Activated gamma-delta T cell treated with anti-CD3 and anti-CD28 coated beads, Interleukin-2, amount 50 U/mL, for 16 hours (primary cell): ENCODE measurements around the gene FAM163B.

Experiments used
- DNase-seq: peaks from one replicate; pipeline ENCODE4 v3.0.0-alpha.2; 2020; ENCODE audit warnings: low read depth

Gene FAM163B

GRCh38 chr9:133581011-133581410, 28.2 kb downstream of the FAM163B start:
- DNase-seq, result no peak

DNA sequence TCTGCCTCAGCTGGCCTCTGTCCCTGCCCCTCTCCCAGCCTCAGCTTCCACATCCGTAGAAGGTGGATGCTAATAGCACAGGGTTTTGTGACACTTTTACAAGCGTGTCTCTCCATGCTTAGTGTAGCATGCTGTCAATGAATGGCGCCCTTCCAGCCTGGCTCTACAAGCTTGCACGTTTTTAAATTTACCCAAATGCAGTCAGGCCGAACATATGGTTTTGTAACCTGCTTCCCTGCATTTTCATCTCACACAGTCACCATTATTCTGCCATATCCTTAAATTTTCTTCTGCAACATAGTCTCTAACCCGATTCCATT, 28.8 kb downstream of the FAM163B start:
- DNase-seq, result no peak

DNA sequence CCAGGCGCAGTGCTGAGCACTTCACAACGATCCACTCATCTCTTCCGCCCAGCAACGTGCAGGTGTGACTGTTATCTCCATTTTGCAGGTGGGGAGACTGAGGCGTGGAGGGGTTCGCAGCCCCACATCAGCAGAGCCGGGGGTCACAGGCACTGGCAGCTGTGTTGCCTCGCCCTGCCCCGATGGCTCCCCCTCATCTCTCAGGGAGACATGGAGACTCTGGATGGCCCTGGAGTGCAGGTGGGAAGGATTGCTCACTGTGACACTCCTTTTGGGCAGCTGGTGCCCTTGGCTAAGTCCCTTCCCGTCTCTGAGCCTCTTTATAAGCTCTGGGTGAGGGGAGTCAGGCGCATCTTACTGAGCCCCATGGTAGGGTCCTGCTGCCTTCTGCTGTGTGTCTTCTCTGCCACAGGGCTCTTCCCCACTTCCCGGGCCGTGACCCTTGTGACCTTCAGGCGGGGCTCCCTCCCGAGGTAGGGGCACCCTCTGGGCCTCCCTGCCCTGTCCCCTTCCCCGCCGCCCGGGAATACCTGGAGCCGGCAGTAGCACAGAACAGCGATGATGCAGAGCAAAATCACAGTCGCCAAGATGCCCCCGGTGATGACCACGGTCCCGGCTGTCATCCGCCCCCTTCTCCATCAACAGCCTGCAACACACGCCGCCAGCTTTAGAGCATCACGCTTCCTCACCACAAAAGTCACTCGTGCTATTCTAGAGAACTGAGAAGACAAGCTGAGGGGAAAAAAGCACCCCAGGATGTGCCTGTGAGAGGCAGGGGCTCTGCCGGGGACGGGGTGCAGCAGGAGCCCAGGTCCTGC, 29.4 kb downstream of the FAM163B start:
- DNase-seq, result no peak

DNA sequence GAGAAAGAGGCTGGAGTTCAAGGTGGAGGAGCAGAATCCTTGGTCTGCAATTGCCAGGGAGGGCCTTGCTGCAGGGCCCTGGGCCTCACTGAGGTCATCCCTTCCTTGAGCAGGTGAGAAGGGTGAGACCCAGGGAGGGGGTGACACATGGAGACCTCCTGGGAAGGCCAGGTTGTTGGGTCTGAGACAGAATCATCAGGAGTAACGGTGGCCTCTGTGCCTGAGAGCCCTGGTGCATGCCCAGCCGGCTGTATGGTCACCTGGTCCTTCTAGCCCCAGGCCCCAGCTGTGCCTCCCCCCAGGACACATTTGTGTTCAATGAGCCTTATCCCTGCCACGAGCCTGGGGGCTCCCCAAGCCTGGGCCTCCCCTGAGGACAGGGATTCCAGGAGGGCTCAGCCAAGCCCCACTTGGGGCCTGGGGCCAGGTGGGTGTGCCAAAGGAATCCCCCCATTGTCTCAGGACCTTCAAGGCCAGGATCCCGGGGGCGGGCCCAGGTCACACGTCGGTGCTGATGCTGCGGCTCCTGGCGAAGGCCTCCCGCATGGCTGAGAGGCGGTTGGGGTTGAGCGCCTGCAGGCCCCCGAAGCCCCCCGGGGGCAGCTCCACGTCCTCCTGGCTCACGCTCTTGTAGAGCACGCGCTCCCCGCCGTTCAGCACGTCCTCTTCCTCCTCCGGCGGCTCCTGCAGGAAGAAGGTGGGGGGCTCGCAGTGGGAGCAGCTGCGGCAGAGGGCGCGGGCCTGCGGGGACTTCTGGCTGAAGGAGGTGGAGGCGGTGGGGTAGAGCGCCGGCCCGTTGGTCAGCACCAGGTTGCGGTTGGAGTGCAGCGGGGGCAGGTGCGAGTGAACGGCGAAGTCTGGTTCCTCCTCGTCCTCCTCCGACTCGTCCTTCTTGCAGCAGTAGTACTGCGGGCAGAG, 30.4 kb downstream of the FAM163B start:
- no peak for DNase-seq

GRCh38 chr9:133577737-133578112, 31.5 kb downstream of the FAM163B start:
- DNase-seq, result no peak

GRCh38 chr9:133576875-133577736, 32.1 kb downstream of the FAM163B start:
- no peak for DNase-seq

DNA sequence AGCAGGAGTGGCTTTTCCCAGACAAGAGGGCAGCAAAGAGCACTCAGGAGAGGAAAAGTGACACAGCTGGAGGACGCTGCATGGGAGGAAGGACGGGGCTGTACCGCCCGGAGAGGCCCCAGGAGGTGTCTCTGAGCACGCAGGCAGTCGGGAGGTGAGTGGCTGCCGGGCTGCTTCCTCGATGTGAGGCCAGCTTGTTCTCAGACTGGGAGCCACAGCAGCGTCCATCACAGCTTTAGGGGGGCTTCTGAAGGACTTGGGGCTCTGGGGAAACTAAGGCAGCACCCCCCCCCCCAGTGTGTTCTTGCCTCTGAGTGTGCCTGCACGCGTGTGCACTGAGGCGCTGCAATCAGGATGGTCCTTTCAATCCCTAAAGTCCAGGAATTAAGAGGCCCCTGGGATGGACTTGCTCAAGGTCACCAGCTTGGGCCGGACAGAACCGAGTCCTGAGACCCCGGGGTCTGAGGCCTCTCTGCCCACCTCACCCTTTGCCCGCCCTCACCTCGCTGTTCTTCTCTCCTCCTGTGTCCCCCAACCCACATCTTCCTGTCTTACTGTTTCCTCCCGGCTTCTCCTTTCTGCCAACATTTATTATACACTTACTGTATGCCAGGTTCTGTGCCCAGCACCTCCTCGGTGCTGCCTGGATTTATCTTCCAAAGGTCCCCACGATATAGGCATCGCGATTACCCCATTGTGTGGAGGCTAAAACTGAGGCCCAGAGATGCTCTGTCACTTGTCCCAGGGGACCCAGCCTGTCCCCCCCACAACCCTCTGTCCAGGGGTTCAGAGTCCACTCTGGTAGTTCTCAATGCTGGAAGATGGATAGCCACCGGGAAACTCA, 32.9 kb downstream of the FAM163B start:
- no peak for DNase-seq

DNA sequence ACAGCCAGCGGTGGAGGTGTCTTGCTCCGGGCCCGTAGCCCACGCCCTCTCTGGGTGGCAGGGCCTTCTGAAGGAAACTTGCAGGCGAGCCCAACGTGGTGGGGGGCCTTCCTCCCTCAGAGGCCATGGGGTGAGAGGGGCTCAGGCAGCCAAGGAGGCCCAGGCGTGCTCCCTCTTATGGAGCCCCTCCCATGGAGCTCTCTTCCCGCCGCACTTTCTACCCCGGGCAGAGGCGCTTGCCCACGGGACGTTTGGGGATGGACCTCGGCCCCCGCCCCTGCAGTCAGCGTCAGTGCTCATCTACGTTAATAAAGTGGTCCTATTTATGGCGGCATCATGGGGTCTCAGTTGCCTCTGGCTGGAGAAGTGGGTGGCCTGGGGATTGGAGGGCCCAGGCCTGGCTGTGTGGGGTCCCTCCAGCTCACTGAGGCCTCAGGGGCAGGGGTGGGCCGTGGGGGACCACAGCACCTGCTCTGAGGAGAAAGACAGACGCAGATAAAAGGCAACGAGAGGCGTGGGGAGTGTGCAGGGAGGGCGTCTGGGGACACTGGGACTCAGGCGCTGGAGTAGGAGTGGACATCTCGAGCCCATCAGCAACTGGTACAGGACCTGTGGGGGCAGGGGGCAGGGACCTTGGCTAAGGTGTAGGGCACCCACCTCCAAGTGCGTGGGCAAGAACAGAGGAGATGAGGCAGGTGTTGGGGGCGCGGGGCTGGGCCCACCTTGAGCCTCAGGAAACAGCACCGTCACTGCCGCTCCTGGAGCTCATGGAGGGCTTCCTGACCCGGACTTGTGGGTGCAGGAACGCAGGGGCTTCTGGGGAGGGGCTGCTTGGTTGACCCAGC, 33.8 kb downstream of the FAM163B start:
- no peak for DNase-seq

DNA sequence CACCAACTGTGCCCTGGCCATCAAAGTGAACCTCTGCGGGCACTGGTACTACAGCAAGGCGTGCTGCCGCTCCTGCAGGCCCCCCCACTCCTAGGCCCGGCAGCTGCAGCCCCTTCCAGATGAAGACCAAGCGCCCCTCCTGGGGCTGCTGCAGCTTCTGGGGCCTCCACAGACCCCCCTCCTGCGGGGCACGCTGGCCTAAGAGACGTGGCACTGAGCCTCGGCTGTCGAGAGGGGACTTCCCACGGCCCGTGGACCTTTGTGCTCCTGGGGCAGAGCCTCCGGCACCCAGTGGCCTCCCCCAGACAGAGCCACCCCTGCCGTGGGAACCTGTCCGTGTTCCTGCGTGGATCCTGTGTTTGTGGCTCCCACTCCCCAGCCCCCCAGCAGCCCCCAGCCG, 34.4 kb downstream of the FAM163B start:
- no peak for DNase-seq

GRCh38 chr9:133573791-133574515, 35.2 kb downstream of the FAM163B start:
- no peak for DNase-seq

DNA sequence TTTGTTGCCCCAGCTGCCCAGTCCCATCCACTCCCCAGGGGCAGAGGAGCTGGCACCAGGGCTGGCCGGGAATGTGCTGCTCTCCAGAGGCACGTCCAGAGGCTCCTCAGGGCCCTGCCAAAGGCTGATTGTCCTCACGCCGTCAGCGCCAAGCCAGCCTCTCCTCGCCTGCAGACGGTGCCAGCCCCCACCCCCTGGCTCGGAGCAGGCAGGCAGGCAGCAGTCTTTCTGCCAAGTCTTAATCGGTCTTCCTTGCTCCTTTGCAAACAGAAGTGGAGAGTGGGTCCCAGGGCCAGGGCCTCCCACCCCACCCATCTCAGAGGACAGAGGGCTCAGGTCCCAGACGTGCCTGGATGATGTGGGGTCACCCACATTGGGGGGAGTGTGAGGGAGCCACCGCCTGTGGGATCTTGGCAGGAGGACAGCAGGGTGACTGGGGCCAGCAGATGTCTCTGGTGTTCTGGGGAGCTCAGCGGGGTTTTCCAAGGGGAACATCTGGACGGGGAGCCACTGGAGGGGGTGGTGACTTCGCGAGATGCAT, 36.3 kb downstream of the FAM163B start:
- DNase-seq, result no peak

- DNase-seq, result no peak
Measured at GRCh38 chr9:133571896-133572595, 37.1 kb downstream of the FAM163B start.

DNA sequence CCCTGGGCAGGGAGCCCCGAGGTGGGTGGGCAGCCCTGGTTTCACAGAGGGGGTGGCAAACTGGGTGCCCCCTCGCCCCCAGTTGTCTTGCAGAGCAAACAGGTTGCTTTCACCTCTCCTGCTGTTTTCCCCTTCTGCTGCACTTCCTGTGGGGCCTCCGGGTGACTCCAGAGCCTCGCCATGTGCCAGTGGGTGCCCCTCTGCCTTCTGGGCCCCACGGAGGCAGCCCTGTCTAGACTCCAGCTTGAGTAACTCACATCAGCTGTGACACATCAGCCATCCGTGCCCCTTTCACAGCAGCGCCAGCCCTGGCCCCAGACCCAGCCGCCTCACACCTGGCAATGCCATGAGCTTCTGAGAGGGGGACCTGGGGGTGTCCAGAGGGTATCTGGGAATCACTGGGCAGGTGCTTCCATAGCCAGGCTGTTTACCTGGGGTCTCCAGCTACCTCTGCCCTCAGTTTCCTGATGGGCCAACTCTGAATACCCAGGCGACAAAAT, 37.7 kb downstream of the FAM163B start:
- no peak for DNase-seq

DNA sequence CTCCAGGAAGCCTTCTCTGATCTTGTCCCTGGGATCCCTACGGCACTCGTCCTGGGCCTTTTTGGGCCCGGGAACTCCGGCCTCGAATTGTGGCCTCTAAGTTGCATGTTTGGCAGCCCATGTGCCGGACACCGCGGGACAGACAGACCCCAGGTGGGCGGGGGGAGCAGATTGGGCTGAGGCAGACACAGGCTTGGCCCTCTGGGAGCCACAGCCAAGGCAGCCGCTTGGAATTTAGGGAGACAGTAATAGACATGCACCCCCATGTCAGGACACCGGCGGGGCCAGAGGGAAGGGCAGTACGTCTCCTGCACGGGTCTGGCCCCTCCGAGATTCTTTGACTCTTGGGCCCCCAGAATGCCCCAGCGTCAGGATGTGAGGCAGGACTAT, 38.5 kb downstream of the FAM163B start:
- DNase-seq, result no peak

GRCh38 chr9:133569891-133570690, 39.1 kb downstream of the FAM163B start:
- no peak for DNase-seq

DNA sequence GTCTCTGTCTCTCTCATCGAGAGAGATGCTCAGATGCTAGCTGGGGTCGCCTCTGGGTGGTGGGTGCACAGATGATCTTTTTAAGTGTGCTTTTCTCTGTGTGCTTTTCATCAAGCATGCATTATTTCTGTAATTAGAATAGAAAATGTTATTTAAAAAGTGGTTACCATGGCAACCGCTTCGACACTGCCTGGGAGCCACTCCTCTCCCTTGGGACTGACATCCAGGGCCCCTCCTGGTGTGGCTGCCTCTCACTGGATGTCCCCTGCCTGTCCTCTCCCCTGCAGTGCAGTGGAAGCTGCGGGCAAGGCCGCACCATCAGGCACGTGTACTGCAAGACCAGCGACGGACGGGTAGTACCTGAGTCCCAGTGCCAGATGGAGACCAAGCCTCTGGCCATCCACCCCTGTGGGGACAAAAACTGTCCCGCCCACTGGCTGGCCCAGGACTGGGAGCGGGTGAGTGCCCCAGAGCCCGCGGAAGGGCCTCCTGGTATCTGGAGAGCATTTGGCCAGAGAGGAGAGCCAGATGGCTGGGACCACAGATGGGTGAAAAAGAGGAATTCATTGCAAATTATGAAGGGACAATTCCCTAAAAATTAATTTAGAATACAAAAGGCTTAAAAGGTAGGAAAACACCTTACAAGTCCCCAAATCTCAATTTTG, 39.9 kb downstream of the FAM163B start:
- DNase-seq, result no peak

DNA sequence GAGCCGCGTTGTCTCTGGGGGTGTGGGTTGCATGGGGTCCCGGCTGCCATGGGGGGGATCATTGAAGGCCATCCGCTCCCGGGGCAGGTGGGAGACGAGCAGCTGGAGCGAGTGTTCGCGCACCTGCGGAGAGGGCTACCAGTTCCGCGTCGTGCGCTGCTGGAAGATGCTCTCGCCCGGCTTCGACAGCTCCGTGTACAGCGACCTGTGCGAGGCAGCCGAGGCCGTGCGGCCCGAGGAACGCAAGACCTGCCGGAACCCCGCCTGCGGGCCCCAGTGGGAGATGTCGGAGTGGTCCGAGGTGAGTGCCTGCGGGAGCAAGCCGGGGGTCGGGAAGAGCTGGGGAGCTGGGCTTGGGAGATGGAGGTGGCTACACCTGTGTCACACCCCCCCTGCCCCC, 41.0 kb downstream of the FAM163B start:
- DNase-seq, result no peak
